Transverse colon (tissue), 4 donors: Measurements from ENCODE around the gene CKMT2. TPM values are rescaled to one million over a fixed set of nuclear protein-coding genes. Genes with fewer than 3 reads are reported as not detected.

Source experiments
- DNase-seq: peaks from one replicate; pipeline ENCODE4 v3.0.0-alpha.2; 2019
- H3K27ac ChIP-seq, 4 donors: fragments of 200-600 bp; sonication (generic); 2 replicates each; pipeline ENCODE4 v1.5.1; 2016 to 2018; ENCODE audit warnings: inconsistent platforms in 4 of 4
- H3K27me3 ChIP-seq: fragments of 200-600 bp; sonication (generic); 2 replicates; pipeline ENCODE4 v1.5.1; 2017; ENCODE audit warnings: inconsistent platforms
- H3K36me3 ChIP-seq, 4 donors: fragments of 200-600 bp; sonication (generic); 2 replicates each; pipeline ENCODE4 v1.5.1; 2017 to 2019; ENCODE audit warnings: inconsistent platforms in 4 of 4
- H3K4me1 ChIP-seq, 4 donors: fragments of 200-600 bp; sonication (generic); 2 replicates each; pipeline ENCODE4 v1.5.1; 2017 to 2020; ENCODE audit warnings: inconsistent platforms in 4 of 4
- H3K4me3 ChIP-seq, 4 donors: fragments of 200-600 bp; sonication (generic); 1 replicate in 1 of 4; 2 replicates in 3 of 4; pipeline versions ENCODE4 v1.5.1 to v1.6.1; 2017 to 2019; ENCODE audit warnings: inconsistent platforms in 4 of 4
- H3K9me3 ChIP-seq, 2 donors: fragments of 200-600 bp; sonication (generic); 2 replicates each; pipeline ENCODE4 v1.5.1; 2017 to 2019; ENCODE audit warnings: inconsistent platforms in 2 of 2
- CTCF ChIP-seq, 5 experiments: fragments of 200-600 bp in 3 of 5; fragments of 450-650 bp in 2 of 5; sonication (generic) in 3 of 5; IDR thresholded peaks; 1 replicate in 2 of 5; 2 replicates in 3 of 5; pipeline ENCODE4 v1.5.1; 2016 to 2017; ENCODE audit warnings: antibody characterized with exemption in 5 of 5, inconsistent platforms in 3 of 5, mild to moderate bottlenecking in 2 of 5, moderate library complexity in 1 of 5
- EP300 ChIP-seq: sonication (generic); formaldehyde crosslinking; IDR thresholded peaks from one replicate; pipeline ENCODE4 v1.6.1; 2017; ENCODE audit warnings: antibody characterized with exemption, low read depth
- POLR2A ChIP-seq: fragments of 450-650 bp; IDR thresholded peaks from one replicate; pipeline ENCODE4 v1.6.1; 2016; ENCODE audit warnings: antibody characterized with exemption, mild to moderate bottlenecking, moderate library complexity
- POLR2AphosphoS5 ChIP-seq, 3 donors: sonication (generic); formaldehyde crosslinking; IDR thresholded peaks; one replicate each; pipeline ENCODE4 v1.6.1; 2016; ENCODE audit warnings: antibody characterized with exemption in 3 of 3
- WGBS, 2 donors: methylation state at CpG; one replicate each; pipeline ENCODE4 v1.1.5; 2018; ENCODE audit warnings: low coverage in 1 of 2; 5-methylcytosine and 5-hydroxymethylcytosine counted together
- in situ Hi-C, 4 donors: fragments of 200-750 bp; cut with MboI; loops; one replicate each; pipeline versions ENCODE4 v1.15.0 to v1.15.1; 2017; ENCODE audit warnings: low sequenced_read_pairs in 3 of 4, low pct_ligation_motif_present in 1 of 4, low pct_unique_long_range_greater_than_20kb in 1 of 4
- intact Hi-C: fragments of 100-400 bp; cut with DNase I; formaldehyde crosslinking; loops from one replicate; pipeline ENCODE4 v1.15.1; 2023; ENCODE audit warnings: low total_unique reads
- total RNA-seq, 4 donors: library from RNA; depleted of rRNA; stranded (reverse); fragments of >200 nt; gene quantifications; one replicate each; pipeline ENCODE4 v1.1.0, GENCODE V29; 2016

CKMT2 gene
- total RNA-seq, 4 donors from 2014 or later = 0.79 to 17.1 (median 5.1) TPM

GRCh38 chr5:81297531-81297930 is 64.4 kb downstream of the CKMT2 start:
- intact Hi-C loops (no loop called here), in situ Hi-C loops (no loop called here)
- Histone ChIP-seq H3K4me3 (no peak overlapping the region), H3K27ac (no peak overlapping the region), H3K4me1 (peaks cover 0 to 26% (median 21%) of the 10 kb centered on the region in 4 donors), H3K9me3 (peaks cover 1 to 3% of the 10 kb centered on the region in 2 donors), H3K27me3 (no peaks in the 10 kb centered on the region), H3K36me3 (no peaks in the 10 kb centered on the region)
- no peak for DNase-seq
- WGBS, 2 donors = 73 to 79% methylated on average over 4 of the region's 4 CpGs
- TF ChIP-seq POLR2AphosphoS5 (IDR thresholded peaks at IDR 0.05) = no peak

GRCh38 chr5:81300921-81301270 is 67.8 kb downstream of the CKMT2 start:
- no peaks in the 10 kb centered on the region for H3K27me3 ChIP-seq
- peak overlapping the region; percentile 75 to 90 (median 81) for H3K4me3 ChIP-seq
- no peaks in the 10 kb centered on the region for H3K9me3 ChIP-seq
- WGBS, 2 donors = 0% methylated on average over 1 to 2 of the region's 2 CpGs
- intact Hi-C loops (no loop called here), in situ Hi-C loops (no loop called here)
- no peaks in the 10 kb centered on the region for H3K36me3 ChIP-seq
- TF ChIP-seq POLR2A (no peak), POLR2AphosphoS5 (IDR thresholded peaks at IDR 0.05) (no peak), EP300 (no peak), CTCF (IDR thresholded peaks at IDR 0.05) (no peak)
- no peak for DNase-seq
- peaks cover 0 to 34% (median 22%) of the 10 kb centered on the region in 4 donors for H3K4me1 ChIP-seq
- H3K27ac ChIP-seq = peak overlapping the region; percentile 89 to 94 (median 92)

GRCh38 chr5:81301271-81302015 is 68.3 kb downstream of the CKMT2 start, which contains the start of gene ZCCHC9:
Gene ZCCHC9 (plus strand): TSS chr5:81301587. CDS start chr5:81304758, 3,171 bp downstream.
- Histone ChIP-seq H3K36me3 (no peaks in the 10 kb centered on the region), H3K27ac (peak within 1 kb of the TSS; percentile 89 to 94 (median 92)), H3K4me3 (peak within 1 kb of the TSS; percentile 75 to 90 (median 81)), H3K27me3 (no peaks in the 10 kb centered on the region), H3K4me1 (peaks cover 0 to 34% (median 22%) of the 10 kb centered on the region in 4 donors), H3K9me3 (no peaks in the 10 kb centered on the region)
- intact Hi-C loops (no loop called here), in situ Hi-C loops (no loop called here)
- WGBS, 2 donors = 0 to 1% methylated on average over 14 to 54 of the region's 54 CpGs
- TF ChIP-seq EP300 = no peak
- peak; percentile 90 to 92 (median 91) for TF ChIP-seq POLR2AphosphoS5 (IDR thresholded peaks at IDR 0.05)
- peak in 2 of 5 experiments; percentile 20 to 28 for TF ChIP-seq CTCF (IDR thresholded peaks at IDR 0.05)
- TF ChIP-seq POLR2A = peak; percentile 89
- DNase-seq = peak; percentile 94

- DNase-seq = no peak
- 87 to 92% methylated on average over 5 of the region's 5 CpGs for WGBS, 2 donors
- no peaks in the 10 kb centered on the region for H3K27me3 ChIP-seq
- H3K4me3 ChIP-seq = peak overlapping the region in 1 of 4 donors; percentile 84
- in situ Hi-C loops = no loop called here
- no peaks in the 10 kb centered on the region for H3K9me3 ChIP-seq
- intact Hi-C loops = no loop called here
- H3K4me1 ChIP-seq = peaks cover 0 to 34% (median 22%) of the 10 kb centered on the region in 4 donors
- TF ChIP-seq EP300 (no peak), POLR2AphosphoS5 (IDR thresholded peaks at IDR 0.05) (no peak), POLR2A (no peak), CTCF (IDR thresholded peaks at IDR 0.05) (no peak)
- no peak overlapping the region for H3K27ac ChIP-seq
- H3K36me3 ChIP-seq = no peaks in the 10 kb centered on the region
Measured at GRCh38 chr5:81302596-81302995, 69.5 kb downstream of the CKMT2 start.
